ENCODE data around the gene WDR37.

- TF ChIP-seq POLR2A (IDR thresholded peaks at IDR 0.05; ENCODE audit: low read length) (no peak), GATA1 (IDR thresholded peaks at IDR 0.05; ENCODE audit: low read depth, low read length) (no peak)
Observed at GRCh38 chr10:1136268-1136667, 80.1 kb downstream of the WDR37 start.

Measured in erythroblast (primary cell).